DOHH2 (cell line): Measurements from ENCODE around the gene CLRN3.

Source experiments
- H3F3A ChIP-seq: fragments of 200-600 bp; sonication (generic), shearing (Covaris generic); 2 replicates; pipeline ENCODE4 v1.6.0; 2016; ENCODE audit warnings: antibody characterized with exemption, mild to moderate bottlenecking; ENCODE audit not compliant: control insufficient read depth, insufficient read depth
- H3K27ac ChIP-seq: fragments of 200-600 bp; sonication (generic); 2 replicates; pipeline ENCODE4 v1.5.1; 2014; ENCODE audit warnings: low read depth, mild to moderate bottlenecking, low read length, moderate library complexity
- H3K27me3 ChIP-seq: fragments of 200-600 bp; sonication (generic); 2 replicates; pipeline ENCODE4 v1.6.1; 2014; ENCODE audit warnings: mild to moderate bottlenecking, low read length, mixed read lengths; ENCODE audit not compliant: control insufficient read depth
- H3K36me3 ChIP-seq: fragments of 200-600 bp; sonication (generic); 2 replicates; pipeline ENCODE4 v1.6.1; 2014; ENCODE audit warnings: mild to moderate bottlenecking, low read length, moderate library complexity, mixed read lengths; ENCODE audit not compliant: control insufficient read depth
- H3K4me1 ChIP-seq: fragments of 200-600 bp; sonication (generic); 2 replicates; pipeline ENCODE4 v1.6.1; 2014; ENCODE audit warnings: mild to moderate bottlenecking, low read length, mixed read lengths; ENCODE audit not compliant: control insufficient read depth
- H3K4me2 ChIP-seq: fragments of 200-600 bp; sonication (generic); 2 replicates; pipeline ENCODE4 v1.6.0; 2014; ENCODE audit warnings: mild to moderate bottlenecking, low read length, moderate library complexity
- H3K4me3 ChIP-seq: fragments of 200-600 bp; sonication (generic); 2 replicates; pipeline ENCODE4 v1.5.1; 2014; ENCODE audit warnings: mild to moderate bottlenecking, low read length, mixed read lengths
- H3K79me2 ChIP-seq: fragments of 200-600 bp; sonication (generic); 2 replicates; pipeline ENCODE4 v1.6.1; 2014; ENCODE audit warnings: mild to moderate bottlenecking, low read length, mixed read lengths; ENCODE audit not compliant: control insufficient read depth
- H3K9me2 ChIP-seq: fragments of 200-600 bp; sonication (generic); replicated peaks from 2 replicates; pipeline ENCODE4 v1.6.1; 2014; ENCODE audit warnings: mild to moderate bottlenecking, low read length, mixed read lengths; ENCODE audit not compliant: control insufficient read depth
- H3K9me3 ChIP-seq: fragments of 200-600 bp; sonication (generic); 2 replicates; pipeline ENCODE4 v1.6.1; 2014; ENCODE audit warnings: antibody characterized with exemption, low read length, mixed read lengths; ENCODE audit not compliant: control insufficient read depth, insufficient read depth
- H4K20me1 ChIP-seq: fragments of 200-600 bp; sonication (generic); 2 replicates; pipeline ENCODE4 v1.6.0; 2014; ENCODE audit warnings: low read depth, mild to moderate bottlenecking, antibody characterized with exemption, low read length, moderate library complexity; ENCODE audit not compliant: control insufficient read depth, insufficient read depth
- EZH2phosphoT487 ChIP-seq: fragments of 200-600 bp; sonication (generic); IDR thresholded peaks from 2 replicates; pipeline ENCODE4 v1.6.1; 2017; ENCODE audit warnings: borderline replicate concordance, mild to moderate bottlenecking, antibody characterized with exemption, low read length, moderate library complexity, mixed read lengths
- TF ChIP-seq, protein P1 (sequence below): fragments of 200-600 bp; sonication (generic); IDR thresholded peaks from one replicate; pipeline ENCODE4 v1.5.1; 2014; ENCODE audit warnings: antibody characterized with exemption, mild to moderate bottlenecking, low read depth, low read length; ENCODE audit not compliant: poor library complexity, severe bottlenecking

CLRN3 gene

DNA sequence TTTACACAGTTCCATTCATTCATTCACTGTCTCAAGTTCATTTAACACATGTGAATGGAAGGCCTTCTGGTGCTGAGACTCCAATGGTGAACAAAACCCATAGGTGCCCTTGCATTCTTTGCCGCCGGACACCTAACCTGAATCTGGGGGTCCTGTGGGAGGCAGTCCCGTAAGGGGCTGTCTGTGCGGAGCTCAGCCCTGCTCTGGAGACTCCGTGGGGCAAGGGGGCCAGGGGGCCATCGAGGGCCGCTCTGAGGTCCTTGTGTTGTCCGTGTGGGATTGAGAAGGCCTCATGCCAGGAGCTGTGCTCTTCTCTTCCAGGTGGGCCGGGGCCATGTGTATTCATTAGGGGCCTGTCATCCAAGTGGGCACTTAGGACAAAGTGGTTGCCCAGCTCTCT is 29.5 kb upstream of the CLRN3 start:
- no peaks in the 10 kb centered on the region for H3K36me3 ChIP-seq
- H3F3A ChIP-seq, result no peaks in the 10 kb centered on the region

DNA sequence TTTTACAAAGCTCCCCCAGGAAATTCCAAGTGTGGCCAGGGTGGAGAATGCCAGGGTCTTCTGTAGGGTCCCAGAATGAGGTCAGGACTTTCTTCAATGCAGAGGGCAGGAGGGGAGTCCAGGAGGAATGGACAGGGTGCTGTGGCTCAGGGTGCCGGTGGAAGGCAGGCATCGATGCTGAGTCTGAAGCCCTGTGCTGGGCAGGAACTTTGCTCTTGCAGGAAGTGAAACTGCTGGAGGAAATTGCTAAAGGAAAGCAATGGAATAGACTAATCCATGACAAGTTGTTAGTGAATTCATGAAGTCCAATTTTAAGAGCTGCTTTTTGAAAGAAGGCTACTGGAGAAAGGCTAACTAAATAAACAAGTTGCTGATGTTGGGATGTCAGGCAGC is 29.0 kb upstream of the CLRN3 start:
- TF ChIP-seq, protein P1, sequence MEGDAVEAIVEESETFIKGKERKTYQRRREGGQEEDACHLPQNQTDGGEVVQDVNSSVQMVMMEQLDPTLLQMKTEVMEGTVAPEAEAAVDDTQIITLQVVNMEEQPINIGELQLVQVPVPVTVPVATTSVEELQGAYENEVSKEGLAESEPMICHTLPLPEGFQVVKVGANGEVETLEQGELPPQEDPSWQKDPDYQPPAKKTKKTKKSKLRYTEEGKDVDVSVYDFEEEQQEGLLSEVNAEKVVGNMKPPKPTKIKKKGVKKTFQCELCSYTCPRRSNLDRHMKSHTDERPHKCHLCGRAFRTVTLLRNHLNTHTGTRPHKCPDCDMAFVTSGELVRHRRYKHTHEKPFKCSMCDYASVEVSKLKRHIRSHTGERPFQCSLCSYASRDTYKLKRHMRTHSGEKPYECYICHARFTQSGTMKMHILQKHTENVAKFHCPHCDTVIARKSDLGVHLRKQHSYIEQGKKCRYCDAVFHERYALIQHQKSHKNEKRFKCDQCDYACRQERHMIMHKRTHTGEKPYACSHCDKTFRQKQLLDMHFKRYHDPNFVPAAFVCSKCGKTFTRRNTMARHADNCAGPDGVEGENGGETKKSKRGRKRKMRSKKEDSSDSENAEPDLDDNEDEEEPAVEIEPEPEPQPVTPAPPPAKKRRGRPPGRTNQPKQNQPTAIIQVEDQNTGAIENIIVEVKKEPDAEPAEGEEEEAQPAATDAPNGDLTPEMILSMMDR, result no peak
- TF ChIP-seq EZH2phosphoT487, result no peak
- H3K9me2 ChIP-seq, result no peaks in the 10 kb centered on the region
- no peaks in the 10 kb centered on the region for H3F3A ChIP-seq
- H4K20me1 ChIP-seq, result no peaks in the 10 kb centered on the region
- no peaks in the 10 kb centered on the region for H3K9me3 ChIP-seq
- H3K4me3 ChIP-seq, result no peak overlapping the region
- H3K27ac ChIP-seq, result no peak overlapping the region
- H3K27me3 ChIP-seq, result no peaks in the 10 kb centered on the region
- H3K4me2 ChIP-seq, result no peak overlapping the region
- no peaks in the 10 kb centered on the region for H3K36me3 ChIP-seq
- H3K4me1 ChIP-seq, result peaks cover 4% of the 10 kb centered on the region; the same call in 1 of the 2 replicates
- no peaks in the 10 kb centered on the region for H3K79me2 ChIP-seq

More for the DNA sequence above, 29.5 kb upstream of the CLRN3 start:
- Histone ChIP-seq H3K27ac (no peak overlapping the region), H4K20me1 (no peaks in the 10 kb centered on the region), H3K9me2 (no peaks in the 10 kb centered on the region), H3K4me3 (no peak overlapping the region), H3K9me3 (no peaks in the 10 kb centered on the region), H3K4me2 (no peak overlapping the region), H3K79me2 (no peaks in the 10 kb centered on the region), H3K4me1 (peaks cover 4% of the 10 kb centered on the region; the same call in 1 of the 2 replicates), H3K27me3 (no peaks in the 10 kb centered on the region)
- TF ChIP-seq EZH2phosphoT487, result no peak
- TF ChIP-seq, protein P1, result no peak

DNA sequence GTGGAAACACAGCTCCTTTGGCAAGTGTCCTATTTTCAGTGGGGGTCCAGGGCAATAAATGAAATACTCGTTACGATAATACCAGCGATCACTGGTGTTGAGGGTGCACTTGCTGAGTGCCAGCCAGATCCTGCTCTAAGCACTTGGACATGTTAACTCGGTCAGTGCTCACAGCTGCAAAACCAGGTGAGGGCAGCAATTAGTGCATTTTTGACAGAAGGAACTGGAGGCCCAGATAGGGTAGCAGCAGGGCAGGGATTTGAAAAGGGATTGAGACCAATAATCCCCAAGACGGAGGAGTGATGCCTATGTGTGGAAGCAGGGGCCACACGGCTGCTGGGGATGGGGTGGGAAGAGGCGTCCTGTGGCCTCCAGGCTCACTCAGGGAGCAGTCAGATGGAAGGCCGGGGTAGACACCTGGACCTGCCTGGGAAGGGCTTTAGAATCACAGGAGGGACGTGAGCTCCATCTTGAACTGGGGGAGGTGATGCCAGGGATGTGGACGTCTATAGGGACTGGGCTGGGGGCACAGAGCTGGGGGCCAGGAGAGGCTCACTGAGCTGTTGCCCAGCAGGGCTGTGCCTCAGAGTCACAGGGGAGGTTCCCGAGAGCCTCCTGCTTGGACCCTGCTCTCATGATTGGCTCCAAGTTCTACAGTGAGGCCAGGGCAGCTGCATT is 28.5 kb upstream of the CLRN3 start:
- Histone ChIP-seq H3K27ac (no peak overlapping the region), H3K4me1 (peaks cover 4% of the 10 kb centered on the region; the same call in 1 of the 2 replicates), H3K9me2 (no peaks in the 10 kb centered on the region), H3F3A (no peaks in the 10 kb centered on the region), H3K27me3 (no peaks in the 10 kb centered on the region), H3K36me3 (no peaks in the 10 kb centered on the region), H3K79me2 (no peaks in the 10 kb centered on the region), H3K4me3 (no peak overlapping the region), H4K20me1 (no peaks in the 10 kb centered on the region), H3K9me3 (no peaks in the 10 kb centered on the region), H3K4me2 (no peak overlapping the region)
- TF ChIP-seq, protein P1, result no peak
- no peak for TF ChIP-seq EZH2phosphoT487
